Cerebellar nuclear complex (tissue), 1 donor: ENCODE measurements around the gene CTSK.

Experiments
- DNase-seq, 2 experiments: peaks; one replicate each; lab custom pipeline; 2025; lab: John Stamatoyannopoulos, UW

CTSK gene

GRCh38 chr1:150760013-150760412 is 48.0 kb downstream of the CTSK start:
- no peak for DNase-seq

GRCh38 chr1:150753416-150753815 is 54.6 kb downstream of the CTSK start:
- no peak for DNase-seq

GRCh38 chr1:150751443-150751842 is 56.6 kb downstream of the CTSK start:
- no peak for DNase-seq

- DNase-seq: no peak
These were observed 58.2 kb downstream of the CTSK start for GRCh38 chr1:150749720-150750311.

- no peak for DNase-seq
These were observed 59.0 kb downstream of the CTSK start for GRCh38 chr1:150748878-150749719.
